H1 (cell line): ENCODE results near the gene GALNT12. TPM values are rescaled to one million over a fixed set of nuclear protein-coding genes. Genes with fewer than 3 reads are reported as not detected.

Experiments used
- RNF2 ChIP-seq: fragments of 200-900, 300-1000 bp; sonication (generic); IDR thresholded peaks from 2 replicates; pipeline ENCODE4 v1.7.1; 2016; ENCODE audit warnings: borderline replicate concordance, low read depth, mild to moderate bottlenecking, antibody characterized with exemption, low read length; ENCODE audit not compliant: poor library complexity, severe bottlenecking; ENCODE audit errors: missing control alignments
- SRF ChIP-seq: IDR thresholded peaks from 2 replicates; pipeline ENCODE4 v1.6.1; 2011; ENCODE audit warnings: mild to moderate bottlenecking, low read depth, low read length, moderate library complexity
- polyA plus RNA-seq, 7 experiments: library from polyadenylated mRNA; depleted of rRNA in 3 of 7; stranded (reverse) in 5 of 7; unstranded in 2 of 7; fragments of >200 nt in 5 of 7; fragments of 200-250 nt in 2 of 7; gene quantifications; 1 replicate in 5 of 7; 2 replicates in 1 of 7; 4 replicates in 1 of 7; pipeline versions ENCODE4 v1.2.1 to v1.2.3, GENCODE V29; 2011 to 2013; ENCODE audit warnings: missing spikeins in 2 of 7, mixed read lengths in 2 of 7
- total RNA-seq: library from RNA; stranded (reverse); fragmentation: NEBNext Ultra II Directional; extraction: Animal tissue kit (Norgen Biotek cat#: 25700); gene quantifications from 2 replicates; pipeline ENCODE4 v1.2.1, GENCODE V29; 2021

Gene GALNT12
- total and polyA plus RNA-seq, 2 of the 8 experiments (the other 6 are each of a cell fraction or from before 2014, with no cell fraction given), result 16.2 to 19.6 TPM

DNA sequence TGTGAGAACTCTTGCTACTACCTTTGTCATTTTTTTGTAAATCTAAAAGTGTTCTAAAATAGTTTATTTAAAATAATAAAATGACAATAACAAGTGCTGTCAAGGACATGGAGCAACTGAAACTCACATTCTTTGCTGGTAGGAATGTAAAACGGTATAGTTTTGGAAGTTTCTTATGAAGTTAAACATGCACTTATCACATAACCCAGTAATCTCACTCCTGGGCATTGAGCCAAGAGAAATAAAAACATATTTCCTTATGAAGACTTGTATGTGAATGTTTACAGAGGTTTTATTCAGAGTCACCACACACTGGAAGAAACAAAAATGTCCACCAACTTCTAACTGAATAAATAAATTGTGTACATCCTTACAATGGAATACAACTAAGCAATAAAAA lies 90.3 kb downstream of the GALNT12 start (continued):
- TF ChIP-seq RNF2 (no peak), SRF (no peak)
